H9 (cell line): ENCODE results near the gene PABPC3. TPM values are rescaled to one million over a fixed set of nuclear protein-coding genes. Genes with fewer than 3 reads are reported as not detected.

Source experiments
- DNase-seq: peaks from one replicate; pipeline ENCODE4 v3.0.0-alpha.2; 2017
- H2AFZ ChIP-seq: one replicate; pipeline ENCODE4 v1.6.1; 2013; ENCODE audit warnings: mild to moderate bottlenecking, low read length, control low read depth, moderate library complexity
- H2AK5ac ChIP-seq: 2 replicates; pipeline ENCODE4 v1.6.1; 2013; ENCODE audit warnings: low read length, control low read depth, mixed read lengths; ENCODE audit not compliant: insufficient read length
- H2BK120ac ChIP-seq: one replicate; pipeline ENCODE4 v1.6.1; 2013; ENCODE audit warnings: low read depth, mild to moderate bottlenecking, low read length, control low read depth, inconsistent platforms; ENCODE audit not compliant: poor library complexity, severe bottlenecking
- H2BK12ac ChIP-seq: 2 replicates; pipeline ENCODE4 v1.6.1; 2013; ENCODE audit warnings: low read length, control low read depth, mixed read lengths, low read depth; ENCODE audit not compliant: insufficient read length
- H2BK15ac ChIP-seq: 2 replicates; pipeline ENCODE4 v1.6.1; 2013; ENCODE audit warnings: low read depth, low read length, control low read depth
- H2BK20ac ChIP-seq: one replicate; pipeline ENCODE4 v1.6.1; 2013; ENCODE audit warnings: low read depth, mild to moderate bottlenecking, low read length, control low read depth, inconsistent platforms; ENCODE audit not compliant: poor library complexity, severe bottlenecking
- H2BK5ac ChIP-seq: 2 replicates; pipeline ENCODE4 v1.6.1; 2013; ENCODE audit warnings: low read length, control low read depth, mixed read lengths; ENCODE audit not compliant: insufficient read length
- H3K14ac ChIP-seq: 2 replicates; pipeline ENCODE4 v1.6.1; 2013; ENCODE audit warnings: low read length, control low read depth; ENCODE audit not compliant: insufficient read depth
- H3K18ac ChIP-seq: 2 replicates; pipeline ENCODE4 v1.6.1; 2013; ENCODE audit warnings: low read depth, mild to moderate bottlenecking, mixed read lengths, low read length, control low read depth; ENCODE audit not compliant: insufficient read length
- H3K23ac ChIP-seq: 2 replicates; pipeline ENCODE4 v1.6.1; 2013; ENCODE audit warnings: low read length, control low read depth, mixed read lengths, low read depth; ENCODE audit not compliant: insufficient read length
- H3K23me2 ChIP-seq: 2 replicates; pipeline ENCODE4 v1.6.1; 2013; ENCODE audit warnings: low read depth, mild to moderate bottlenecking, mixed read lengths, low read length, control low read depth; ENCODE audit not compliant: insufficient read length, poor library complexity, severe bottlenecking
- H3K27ac ChIP-seq: 2 replicates; pipeline ENCODE4 v1.5.1; 2013; ENCODE audit warnings: low read length, control low read depth, mixed read lengths, low read depth; ENCODE audit not compliant: insufficient read length
- H3K27me3 ChIP-seq: 2 replicates; pipeline ENCODE4 v1.6.1; 2013; ENCODE audit warnings: low read length, control low read depth, inconsistent platforms; ENCODE audit not compliant: insufficient read depth
- H3K4ac ChIP-seq: 2 replicates; pipeline ENCODE4 v1.6.1; 2013; ENCODE audit warnings: low read depth, mild to moderate bottlenecking, control low read depth, inconsistent platforms, low read length, moderate library complexity
- H3K4me1 ChIP-seq: 2 replicates; pipeline ENCODE4 v1.6.1; 2013; ENCODE audit warnings: low read length, control low read depth, inconsistent platforms; ENCODE audit not compliant: insufficient read depth
- H3K4me2 ChIP-seq: 2 replicates; pipeline ENCODE4 v1.6.1; 2013; ENCODE audit warnings: low read length, control low read depth, mixed read lengths; ENCODE audit not compliant: insufficient read length, insufficient read depth
- H3K56ac ChIP-seq: 2 replicates; pipeline ENCODE4 v1.6.1; 2013; ENCODE audit warnings: low read depth, mild to moderate bottlenecking, mixed read lengths, low read length, control low read depth; ENCODE audit not compliant: insufficient read length
- H3K79me1 ChIP-seq: 2 replicates; pipeline ENCODE4 v1.6.1; 2013; ENCODE audit warnings: low read depth, mild to moderate bottlenecking, moderate library complexity, low read length, control low read depth, inconsistent platforms; ENCODE audit not compliant: insufficient read depth, poor library complexity, severe bottlenecking
- H3K79me2 ChIP-seq: 2 replicates; pipeline ENCODE4 v1.6.1; 2013; ENCODE audit warnings: low read length, control low read depth, inconsistent platforms; ENCODE audit not compliant: insufficient read depth
- H3K9ac ChIP-seq: 2 replicates; pipeline ENCODE4 v1.6.1; 2013; ENCODE audit warnings: low read length, control low read depth, mixed read lengths; ENCODE audit not compliant: insufficient read length; ENCODE audit errors: extremely low read depth
- H3K9me3 ChIP-seq: one replicate; pipeline ENCODE4 v1.6.1; 2013; ENCODE audit warnings: low read depth, low read length, inconsistent platforms; ENCODE audit not compliant: control insufficient read depth
- H3T11ph ChIP-seq: one replicate; pipeline ENCODE4 v1.6.1; 2013; ENCODE audit warnings: mild to moderate bottlenecking, low read length, control low read depth, inconsistent platforms
- H4K20me1 ChIP-seq: one replicate; pipeline ENCODE4 v1.6.1; 2013; ENCODE audit not compliant: control insufficient read depth, insufficient read length, insufficient read depth
- H4K5ac ChIP-seq: 2 replicates; pipeline ENCODE4 v1.6.1; 2013; ENCODE audit warnings: low read depth, mild to moderate bottlenecking, mixed read lengths, low read length, control low read depth; ENCODE audit not compliant: insufficient read length
- H4K8ac ChIP-seq: replicated peaks from 2 replicates; pipeline ENCODE4 v1.6.1; 2013; ENCODE audit warnings: low read length, control low read depth, mixed read lengths, low read depth; ENCODE audit not compliant: insufficient read length
- H4K91ac ChIP-seq: 2 replicates; pipeline ENCODE4 v1.6.1; 2013; ENCODE audit warnings: low read depth, mild to moderate bottlenecking, moderate library complexity, mixed read lengths, low read length, control low read depth; ENCODE audit not compliant: insufficient read length
- H3K27ac Mint-ChIP-seq, 3 experiments: 2 replicates in 2 of 3; 3 replicates in 1 of 3; pipeline ENCODE4 v1.8.0; 2020 to 2021; ENCODE audit warnings: mixed read lengths in 3 of 3, mild to moderate bottlenecking in 1 of 3, moderate library complexity in 1 of 3
- H3K27me3 Mint-ChIP-seq: 2 replicates; pipeline ENCODE4 v1.8.0; 2021; ENCODE audit warnings: low read depth, mild to moderate bottlenecking, moderate library complexity, mixed read lengths
- H3K36me3 Mint-ChIP-seq, 3 experiments: 2 replicates in 2 of 3; 3 replicates in 1 of 3; pipeline ENCODE4 v1.8.0; 2020 to 2021; ENCODE audit warnings: low read depth in 3 of 3, mixed read lengths in 3 of 3; ENCODE audit not compliant: insufficient read depth in 1 of 3
- H3K4me1 Mint-ChIP-seq, 2 experiments: 2 replicates each; pipeline ENCODE4 v1.8.0; 2020; ENCODE audit warnings: mixed read lengths in 2 of 2
- H3K4me3 Mint-ChIP-seq, 2 experiments: 2 replicates in 1 of 2; 3 replicates in 1 of 2; pipeline ENCODE4 v1.8.0; 2020 to 2021; ENCODE audit warnings: mild to moderate bottlenecking in 2 of 2, mixed read lengths in 2 of 2, moderate library complexity in 1 of 2
- H3K9me3 Mint-ChIP-seq, 2 experiments: 2 replicates in 1 of 2; 3 replicates in 1 of 2; pipeline ENCODE4 v1.8.0; 2020; ENCODE audit warnings: mild to moderate bottlenecking in 2 of 2, mixed read lengths in 2 of 2, moderate library complexity in 1 of 2
- CTCF ChIP-seq: fragments of 200-600 bp; sonication (generic); conservative IDR thresholded peaks from 3 replicates; pipeline ENCODE4 v1.8.0; 2021; ENCODE audit warnings: antibody characterized with exemption, mild to moderate bottlenecking
- WGBS: extraction: QIAGEN DNeasy Blood & Tissue Kit; methylation state at CpG from one replicate; pipeline ENCODE4 v1.1.7; 2013; ENCODE audit warnings: missing lambda C conversion rate, low lambda C conversion rate, mixed read lengths; ENCODE audit not compliant: insufficient read length; ENCODE audit errors: extremely low coverage; 5-methylcytosine and 5-hydroxymethylcytosine counted together
- total RNA-seq: library from RNA; stranded (reverse); gene quantifications from 2 replicates; pipeline ENCODE4 v1.2.1, GENCODE V29; 2021

The PABPC3 gene
- total RNA-seq, 1 experiment from 2014 or later: 0.31 TPM

GRCh38 chr13:25059958-25060357 is 36.0 kb upstream of the PABPC3 start:
- Histone ChIP-seq H4K8ac (no peak overlapping the region), H3T11ph (no peak overlapping the region), H3K23ac (no peak overlapping the region), H3K27ac (no peak overlapping the region), H3K14ac (no peak overlapping the region), H3K79me2 (no peaks in the 10 kb centered on the region), H3K18ac (no peak overlapping the region), H3K56ac (no peak overlapping the region), H2BK5ac (no peak overlapping the region), H3K23me2 (no peaks in the 10 kb centered on the region), H2BK20ac (no peak overlapping the region), H4K5ac (no peak overlapping the region), H2AK5ac (no peak overlapping the region), H3K79me1 (no peaks in the 10 kb centered on the region), H2BK12ac (no peak overlapping the region), H3K9me3 (peaks cover 7% of the 10 kb centered on the region), H4K20me1 (no peaks in the 10 kb centered on the region), H3K4ac (no peak overlapping the region), H3K27me3 (no peaks in the 10 kb centered on the region), H2AFZ (no peak overlapping the region), H3K4me2 (no peak overlapping the region), H3K9ac (no peak overlapping the region), H4K91ac (no peak overlapping the region), H2BK120ac (no peak overlapping the region), H3K4me1 (no peaks in the 10 kb centered on the region), H2BK15ac (no peak overlapping the region)
- Mint-ChIP-seq H3K4me3 (no peak overlapping the region), H3K9me3 (peaks cover 16 to 17% of the 10 kb centered on the region in 2 experiments), H3K27me3 (no peaks in the 10 kb centered on the region), H3K27ac (no peak overlapping the region), H3K36me3 (peaks cover 9 to 18% (median 13%) of the 10 kb centered on the region in 3 experiments; a peak in 6 of 7 replicates), H3K4me1 (peaks cover 6 to 8% of the 10 kb centered on the region in 2 experiments)
- no peak for TF ChIP-seq CTCF
- WGBS: no CpG with 5 or more reads among the region's 7 CpGs
- no peak for DNase-seq
